Right ventricle myocardium superior (tissue), 1 donor: ENCODE measurements around the gene FCRL2. TPM values are rescaled to one million over a fixed set of nuclear protein-coding genes. Genes with fewer than 3 reads are reported as not detected.

Experiments
- ATAC-seq: fragments of 200-7000 bp; cut with Tn5 transposase; one replicate; pipeline ENCODE4 v1.9.1; 2020; ENCODE audit warnings: mild to moderate bottlenecking; ENCODE audit not compliant: poor library complexity
- DNase-seq: peaks from one replicate; pipeline ENCODE4 v3.0.0-alpha.2; 2020
- intact Hi-C: fragments of 100-400 bp; cut with DNase I; formaldehyde crosslinking; loops from one replicate; pipeline ENCODE4 v1.11.2; 2022
- total RNA-seq: library from RNA; stranded (reverse); fragmentation: NEBNext Ultra II Directional; extraction: Animal tissue kit (Norgen Biotek cat#: 25700); gene quantifications from one replicate; pipeline ENCODE4 v1.2.1, GENCODE V29; 2021
- donor health status: DM: no; HTN: yes; CAD: no; lungs with severe emphysema.

FCRL2 gene
- total RNA-seq, 1 donor from 2014 or later = not detected

DNA sequence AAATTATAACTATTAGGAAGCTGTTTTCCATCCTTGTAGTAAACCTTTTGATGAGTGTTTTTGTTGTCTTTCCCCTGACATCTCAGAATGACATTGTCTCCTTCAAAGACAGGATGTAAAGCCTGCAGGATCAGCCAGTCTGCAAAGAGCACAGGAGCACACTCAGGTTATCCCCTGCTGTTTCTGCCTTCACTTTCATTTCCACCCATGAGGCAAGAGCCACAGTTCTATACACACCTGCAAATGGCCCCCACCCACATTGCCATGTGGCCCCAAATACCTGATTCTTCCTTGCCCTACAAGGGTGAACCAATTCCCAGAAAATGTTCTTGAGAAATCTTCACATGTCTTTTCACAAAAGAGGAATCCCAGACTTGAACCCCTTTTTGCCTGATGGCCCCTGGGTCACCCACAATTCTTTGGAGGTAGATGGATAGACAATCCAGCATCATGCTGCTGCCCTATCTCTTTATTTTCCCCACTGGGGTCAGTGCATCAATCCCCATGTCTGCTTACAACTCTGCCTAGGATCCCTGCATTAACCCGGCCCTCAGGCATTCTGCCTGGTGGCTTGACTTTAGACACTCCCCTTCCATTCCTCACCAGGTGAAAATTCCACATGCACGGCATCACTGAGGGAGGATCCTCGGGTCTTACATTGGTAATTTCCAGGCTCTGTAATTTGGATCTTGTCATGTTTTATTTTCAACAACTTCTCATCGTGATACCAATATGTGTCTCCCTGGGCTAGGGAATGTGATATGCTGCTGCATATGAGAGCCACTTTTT lies 79.0 kb downstream of the FCRL2 start:
- ATAC-seq (no peak), DNase-seq (no peak)
- intact Hi-C loops = no loop called here

DNA sequence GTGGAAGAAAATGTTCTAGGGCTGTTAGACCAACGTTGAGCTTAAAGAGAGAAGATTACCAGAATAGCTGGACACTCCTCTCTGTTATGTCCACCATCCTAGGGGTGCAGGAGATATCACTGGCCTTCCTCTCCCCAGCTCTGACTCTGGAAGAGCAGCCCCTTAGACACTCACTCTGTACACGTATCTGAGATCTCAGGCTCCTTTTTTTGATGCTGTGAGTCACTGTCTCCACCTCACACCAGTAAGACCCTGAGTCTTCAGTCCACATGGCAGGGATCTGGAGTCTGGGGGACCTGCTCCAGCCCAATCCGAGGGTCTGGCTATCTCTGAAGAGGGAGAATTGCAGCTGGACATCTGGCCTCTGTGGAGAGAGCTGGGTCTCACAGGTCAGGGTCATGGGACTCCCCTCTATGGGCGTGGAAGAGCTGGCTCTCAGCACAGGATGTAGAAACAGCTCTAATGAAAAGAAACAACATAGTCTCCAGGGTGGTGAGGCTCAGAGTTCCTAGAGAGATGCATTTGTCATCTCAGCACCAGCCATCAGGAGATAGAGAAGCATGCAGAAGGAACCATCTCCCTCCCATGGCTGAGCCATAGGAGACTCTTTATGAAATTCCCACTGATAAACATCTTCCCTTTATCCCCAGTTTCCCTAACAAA lies 79.8 kb downstream of the FCRL2 start:
- intact Hi-C loops = no loop called here
- ATAC-seq (no peak), DNase-seq (no peak)

Other genes starting within 250 kb of the FCRL2 start
- 0.11 TPM for gene FCRL5, start 224.6 kb downstream of the FCRL2 start, total RNA-seq
- not detected for gene FCRL4, start 179.0 kb downstream of the FCRL2 start, total RNA-seq
- gene FCRL3, start 76.4 kb downstream of the FCRL2 start, total RNA-seq = not detected
- not detected for gene FCRL1, start 43.0 kb upstream of the FCRL2 start, total RNA-seq
- 4.9 TPM for gene CD5L, start 64.7 kb upstream of the FCRL2 start, total RNA-seq
- 9.5 TPM for gene KIRREL1, start 216.5 kb upstream of the FCRL2 start, total RNA-seq